GM23338 (cell line): ENCODE data around the gene PIGS. TPM values are rescaled to one million over a fixed set of nuclear protein-coding genes. Genes with fewer than 3 reads are reported as not detected.

ENCODE experiments used
- ATAC-seq: fragments of 200-7000 bp; cut with Tn5 transposase; 3 replicates; pipeline ENCODE4 v1.9.1; 2020
- DNase-seq: peaks from one replicate; pipeline ENCODE4 v3.0.0-alpha.2; 2015; ENCODE audit warnings: low spot score
- H2AFZ ChIP-seq: fragments of 200-600 bp; sonication (generic); 2 replicates; pipeline ENCODE4 v1.8.0; 2016; ENCODE audit warnings: antibody characterized with exemption, mild to moderate bottlenecking, moderate library complexity
- H3F3A ChIP-seq: fragments of 200-600 bp; sonication (generic); replicated peaks from 2 replicates; pipeline ENCODE4 v1.8.0; 2017; ENCODE audit warnings: antibody characterized with exemption, mixed run types, low read depth
- H3K27ac ChIP-seq: fragments of 200-600 bp; sonication (generic); 2 replicates; pipeline ENCODE4 v1.6.1; 2016; ENCODE audit warnings: low read depth
- H3K27me3 ChIP-seq: fragments of 200-600 bp; sonication (generic); 2 replicates; pipeline ENCODE4 v1.8.0; 2016; ENCODE audit warnings: mild to moderate bottlenecking, mixed run types, moderate library complexity; ENCODE audit not compliant: insufficient read depth
- H3K36me3 ChIP-seq: fragments of 200-600 bp; sonication (generic); 2 replicates; pipeline ENCODE4 v1.8.0; 2016; ENCODE audit warnings: mild to moderate bottlenecking; ENCODE audit not compliant: insufficient read depth
- H3K4me1 ChIP-seq: fragments of 200-600 bp; sonication (generic); 2 replicates; pipeline ENCODE4 v1.8.0; 2016; ENCODE audit warnings: mild to moderate bottlenecking, moderate library complexity; ENCODE audit not compliant: insufficient read depth
- H3K4me2 ChIP-seq: fragments of 200-600 bp; sonication (generic); 2 replicates; pipeline ENCODE4 v1.7.1; 2017; ENCODE audit warnings: mixed run types
- H3K4me3 ChIP-seq: fragments of 200-600 bp; sonication (generic); 2 replicates; pipeline ENCODE4 v1.6.1; 2016; ENCODE audit warnings: mixed run types
- H3K79me2 ChIP-seq: fragments of 200-600 bp; sonication (generic); replicated peaks from 2 replicates; pipeline ENCODE4 v1.8.0; 2017; ENCODE audit warnings: mild to moderate bottlenecking; ENCODE audit not compliant: insufficient read depth
- H3K9me2 ChIP-seq: fragments of 200-600 bp; sonication (generic); 2 replicates; pipeline ENCODE4 v1.8.0; 2017; ENCODE audit not compliant: insufficient read depth
- H4K20me1 ChIP-seq: fragments of 200-600 bp; sonication (generic); replicated peaks from 2 replicates; pipeline ENCODE4 v1.8.0; 2017; ENCODE audit warnings: mild to moderate bottlenecking; ENCODE audit not compliant: insufficient read depth
- H3K27ac Mint-ChIP-seq: 2 replicates; pipeline ENCODE4 v1.8.0; 2020; ENCODE audit warnings: inconsistent platforms, mild to moderate bottlenecking, moderate library complexity, mixed read lengths
- H3K27me3 Mint-ChIP-seq: 3 replicates; pipeline ENCODE4 v1.8.0; 2022; ENCODE audit warnings: low read depth, mild to moderate bottlenecking, moderate library complexity, mixed read lengths, inconsistent platforms; ENCODE audit not compliant: insufficient read depth, poor library complexity
- H3K36me3 Mint-ChIP-seq: 3 replicates; pipeline ENCODE4 v1.8.0; 2021; ENCODE audit warnings: low read depth, mild to moderate bottlenecking, inconsistent platforms, moderate library complexity, mixed read lengths
- H3K4me1 Mint-ChIP-seq: 3 replicates; pipeline ENCODE4 v1.8.0; 2020; ENCODE audit warnings: mild to moderate bottlenecking, inconsistent platforms, mixed read lengths
- H3K4me3 Mint-ChIP-seq: 3 replicates; pipeline ENCODE4 v1.8.0; 2021; ENCODE audit warnings: moderate library complexity, mild to moderate bottlenecking, inconsistent platforms, mixed read lengths
- H3K9me3 Mint-ChIP-seq: 3 replicates; pipeline ENCODE4 v1.8.0; 2020; ENCODE audit warnings: moderate library complexity, mild to moderate bottlenecking, inconsistent platforms, mixed read lengths
- CTCF ChIP-seq, 2 experiments: fragments of 200-600 bp in 1 of 2; sonication (generic) in 1 of 2; conservative IDR thresholded peaks; 2 replicates each; pipeline versions ENCODE4 v1.5.1 to v1.6.1; 2016 to 2017; ENCODE audit warnings: antibody characterized with exemption in 2 of 2, low read depth in 2 of 2, mild to moderate bottlenecking in 2 of 2, moderate library complexity in 1 of 2
- EZH2phosphoT487 ChIP-seq: fragments of 200-600 bp; sonication (generic); IDR thresholded peaks from one replicate; pipeline ENCODE4 v1.8.1; 2018; ENCODE audit warnings: antibody characterized with exemption; ENCODE audit not compliant: unreplicated experiment
- JUNB ChIP-seq: IDR thresholded peaks from one replicate; pipeline ENCODE4 v1.6.1; 2016; ENCODE audit warnings: antibody characterized with exemption; ENCODE audit not compliant: unreplicated experiment
- NANOG ChIP-seq: IDR thresholded peaks from 2 replicates; pipeline ENCODE4 v1.6.1; 2016; ENCODE audit warnings: antibody characterized with exemption, borderline replicate concordance
- POLR2AphosphoS5 ChIP-seq: IDR thresholded peaks from 2 replicates; pipeline ENCODE4 v1.6.1; 2016; ENCODE audit warnings: antibody characterized with exemption, low read depth
- ZNF114 ChIP-seq: fragments of 250-450 bp; sonication (Bioruptor Pico); IDR thresholded peaks from 2 replicates; pipeline ENCODE4 v1.5.0; 2020; ENCODE audit warnings: mild to moderate bottlenecking, moderate library complexity
- ZNF331 ChIP-seq: fragments of 250-450 bp; sonication (Bioruptor Pico); IDR thresholded peaks from 2 replicates; pipeline ENCODE4 v1.5.0; 2020; ENCODE audit warnings: low read depth, mild to moderate bottlenecking, moderate library complexity
- ZNF462 ChIP-seq: fragments of 250-450 bp; sonication (Bioruptor Pico); IDR thresholded peaks from 2 replicates; pipeline ENCODE4 v1.5.0; 2020; ENCODE audit warnings: mild to moderate bottlenecking, moderate library complexity
- polyA plus RNA-seq: library from polyadenylated mRNA; unstranded; fragments of >200 nt; fragmentation: Nextera tagmentation; extraction: Ambion mirVana; gene quantifications from 2 replicates; pipeline ENCODE4 v1.2.1, GENCODE V29; 2016
- total RNA-seq: library from RNA; depleted of rRNA; stranded (reverse); fragments of >200 nt; shearing (Covaris generic); gene quantifications from 2 replicates; pipeline ENCODE4 v1.2.3, GENCODE V29; 2014

PIGS gene
- total and polyA plus RNA-seq, 2 experiments from 2014 or later = 16.4 to 53.2 TPM

- no peak for ATAC-seq
- TF ChIP-seq ZNF114 (CRISPR knock-in tag) (no peak), POLR2AphosphoS5 (no peak), ZNF331 (CRISPR knock-in tag) (no peak), NANOG (no peak), CTCF (conservative IDR thresholded peaks at IDR 0.05; ENCODE audit: low read depth in 2 of 2) (no peak), EZH2phosphoT487 (no peak), ZNF462 (no peak), JUNB (no peak)
These were observed 53.2 kb downstream of the PIGS start for GRCh38 chr17:28518132-28518531.

More at GRCh38 chr17:28518132-28518531, 53.2 kb downstream of the PIGS start:
- Histone ChIP-seq H3K9me2 (no peaks in the 10 kb centered on the region), H3K36me3 (no peaks in the 10 kb centered on the region), H3K79me2 (no peaks in the 10 kb centered on the region), H2AFZ (no peak overlapping the region), H3K4me1 (no peaks in the 10 kb centered on the region), H3K4me3 (no peak overlapping the region), H3K27ac (no peak overlapping the region), H3K4me2 (no peak overlapping the region), H4K20me1 (no peaks in the 10 kb centered on the region), H3F3A (no peaks in the 10 kb centered on the region), H3K27me3 (no peaks in the 10 kb centered on the region)
- Mint-ChIP-seq H3K4me3 (no peak overlapping the region), H3K36me3 (no peaks in the 10 kb centered on the region), H3K27ac (no peak overlapping the region), H3K9me3 (peaks cover 9% of the 10 kb centered on the region), H3K27me3 (peaks cover 12% of the 10 kb centered on the region), H3K4me1 (peaks cover 3% of the 10 kb centered on the region; the same call in 2 of the 3 replicates)
- no peak for DNase-seq
